ENCODE results near the gene DGLUCY. TPM values are rescaled to one million over a fixed set of nuclear protein-coding genes. Genes with fewer than 3 reads are reported as not detected.
"Not testable (repeated sequence)": the region's sequence is repeated elsewhere in the genome, so short reads cannot be mapped to it uniquely, and the experiment has no call there.

The DGLUCY gene
- total RNA-seq, 5 donors from 2014 or later (not counting 1 experiment from before 2014, with no cell fraction given): 69.8 to 144 (median 99.8) TPM

GRCh38 chr14:91078095-91078737 lies 35.7 kb upstream of the DGLUCY start:
- Histone ChIP-seq H3K4me3 (ENCODE audit: control insufficient read depth in 1 of 2, extremely low read depth in 1 of 2, low read length in 1 of 2) (no peak overlapping the region), H3K9me3 (no peaks in the 10 kb centered on the region), H3K4me1 (ENCODE audit: control insufficient read depth in 1 of 2, extremely low read depth in 1 of 2, insufficient read depth in 2 of 2, low read length in 2 of 2) (peaks cover 9 to 28% of the 10 kb centered on the region in 2 experiments), H3K27me3 (replicated peaks in 1 of 2; ENCODE audit: control insufficient read depth in 2 of 2, extremely low read depth in 1 of 2, insufficient read depth in 2 of 2, low read length in 1 of 2) (no peaks in the 10 kb centered on the region), H3K27ac (ENCODE audit: low read length) (peak overlapping the region; percentile 48), H3K36me3 (ENCODE audit: control insufficient read depth in 2 of 2, extremely low read depth in 1 of 2, insufficient read depth in 1 of 2, low read length in 1 of 2) (no peaks in the 10 kb centered on the region)
- POLR2A ChIA-PET: interaction anchor here (0.6 to 2.3 kb wide), 4 partner anchors 16 to 514 kb away, joined by 3 to 9 read pairs (median 5); partner anchors contain the start of gene RPS6KA5 (in 1 of the 2)
- Mint-ChIP-seq H3K9me3 (no peaks in the 10 kb centered on the region), H3K4me1 (peaks cover 32 to 43% (median 38%) of the 10 kb centered on the region in 3 donors), H3K36me3 (no peaks in the 10 kb centered on the region), H3K4me3 (peak overlapping the region; percentile 46 to 74 (median 60)), H3K27me3 (no peaks in the 10 kb centered on the region), H3K27ac (peak overlapping the region; percentile 86)
- ATAC-seq (replicated peaks in 1 of 4) (peak; percentile 91 to 100 (median 99)), DNase-seq (peak in 33 of 35 experiments; percentile 12 to 80 (median 51))
- CTCF ChIA-PET: interaction anchor here in 1 of 2 donors (0.7 to 2.1 kb wide), 2 partner anchors 17 to 38 kb away, joined by 3 to 6 read pairs; partner anchors contain the start of gene RPS6KA5
- 53% methylated on average over 3 of the region's 9 CpGs for WGBS (ENCODE audit: insufficient coverage)

GRCh38 chr14:91080071-91080470 lies 33.8 kb upstream of the DGLUCY start:
- Mint-ChIP-seq H3K9me3 (no peaks in the 10 kb centered on the region), H3K27ac (no peak overlapping the region), H3K4me1 (peaks cover 32 to 43% (median 37%) of the 10 kb centered on the region in 3 donors), H3K4me3 (no peak overlapping the region), H3K36me3 (no peaks in the 10 kb centered on the region), H3K27me3 (no peaks in the 10 kb centered on the region)
- no peaks in the 10 kb centered on the region for H3K36me3 ChIP-seq (ENCODE audit: control insufficient read depth in 2 of 2, extremely low read depth in 1 of 2, insufficient read depth in 1 of 2, low read length in 1 of 2)
- H3K4me1 ChIP-seq (ENCODE audit: control insufficient read depth in 1 of 2, extremely low read depth in 1 of 2, insufficient read depth in 2 of 2, low read length in 2 of 2): peaks cover 9 to 28% of the 10 kb centered on the region in 2 experiments
- no peak overlapping the region for H3K27ac ChIP-seq (ENCODE audit: low read length)
- H3K9me3 ChIP-seq: no peaks in the 10 kb centered on the region
- ChIA-PET CTCF (no interaction called here), POLR2A (interaction anchor here in 1 of 2 donors (1.0 kb wide), 1 partner anchor 19 kb away, joined by 3 read pairs; the partner anchor contains the start of gene RPS6KA5)
- DNase-seq (no peak), ATAC-seq (replicated peaks in 1 of 4) (no peak)
- H3K27me3 ChIP-seq (replicated peaks in 1 of 2; ENCODE audit: control insufficient read depth in 2 of 2, extremely low read depth in 1 of 2, insufficient read depth in 2 of 2, low read length in 1 of 2): peaks cover 0 to 1% of the 10 kb centered on the region in 2 experiments
- WGBS (ENCODE audit: insufficient coverage): 98% methylated on average over 4 of the region's 6 CpGs
- no peak overlapping the region for H3K4me3 ChIP-seq (ENCODE audit: control insufficient read depth in 1 of 2, extremely low read depth in 1 of 2, low read length in 1 of 2)

DNA sequence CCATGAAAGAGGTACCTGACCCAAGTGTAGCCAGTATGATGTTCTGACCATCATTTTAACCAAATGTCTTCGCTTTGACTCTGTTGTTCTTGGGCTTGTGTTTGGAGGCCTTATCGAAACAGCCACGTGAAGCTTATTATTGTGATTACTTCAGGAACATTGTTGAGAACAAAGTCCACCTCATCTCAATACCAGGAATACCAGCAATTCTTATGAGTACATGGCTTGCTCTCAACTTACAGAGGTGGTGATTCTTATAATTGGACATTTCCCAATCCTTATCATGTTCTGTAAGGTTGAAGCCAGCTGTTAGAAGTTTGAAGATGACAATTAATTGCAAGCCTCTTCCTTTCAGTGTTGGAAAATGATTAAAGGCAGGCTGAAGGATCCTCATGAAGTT lies 31.6 kb upstream of the DGLUCY start:
- no peak for DNase-seq
- H3K27me3 Mint-ChIP-seq: peaks cover 0 to 2% of the 10 kb centered on the region in 2 donors
- ChIA-PET CTCF (interaction anchor here in 1 of 2 donors (0.6 kb wide), 1 partner anchor 104 kb away, joined by 3 read pairs; no protein-coding TSS in a partner anchor), POLR2A (no interaction called here)
- ATAC-seq (replicated peaks in 1 of 4): no peak
- H3K27me3 ChIP-seq (replicated peaks in 1 of 2; ENCODE audit: control insufficient read depth in 2 of 2, extremely low read depth in 1 of 2, insufficient read depth in 2 of 2, low read length in 1 of 2): peaks cover 0 to 8% of the 10 kb centered on the region in 2 experiments
- H3K27ac Mint-ChIP-seq: no peak overlapping the region
- peaks cover 25 to 34% (median 28%) of the 10 kb centered on the region in 3 donors for H3K4me1 Mint-ChIP-seq
- H3K27ac ChIP-seq (ENCODE audit: low read length): no peak overlapping the region
- H3K36me3 Mint-ChIP-seq: no peaks in the 10 kb centered on the region
- 80% methylated on average over 1 of the region's 3 CpGs for WGBS (ENCODE audit: insufficient coverage)
- H3K9me3 Mint-ChIP-seq: no peaks in the 10 kb centered on the region
- H3K4me3 Mint-ChIP-seq: no peak overlapping the region
- H3K4me3 ChIP-seq (ENCODE audit: control insufficient read depth in 1 of 2, extremely low read depth in 1 of 2, low read length in 1 of 2): no peak overlapping the region
- H3K9me3 ChIP-seq: no peaks in the 10 kb centered on the region
- H3K36me3 ChIP-seq (ENCODE audit: control insufficient read depth in 2 of 2, extremely low read depth in 1 of 2, insufficient read depth in 1 of 2, low read length in 1 of 2): no peaks in the 10 kb centered on the region
- peaks cover 9 to 19% of the 10 kb centered on the region in 2 experiments for H3K4me1 ChIP-seq (ENCODE audit: control insufficient read depth in 1 of 2, extremely low read depth in 1 of 2, insufficient read depth in 2 of 2, low read length in 2 of 2)

DNA sequence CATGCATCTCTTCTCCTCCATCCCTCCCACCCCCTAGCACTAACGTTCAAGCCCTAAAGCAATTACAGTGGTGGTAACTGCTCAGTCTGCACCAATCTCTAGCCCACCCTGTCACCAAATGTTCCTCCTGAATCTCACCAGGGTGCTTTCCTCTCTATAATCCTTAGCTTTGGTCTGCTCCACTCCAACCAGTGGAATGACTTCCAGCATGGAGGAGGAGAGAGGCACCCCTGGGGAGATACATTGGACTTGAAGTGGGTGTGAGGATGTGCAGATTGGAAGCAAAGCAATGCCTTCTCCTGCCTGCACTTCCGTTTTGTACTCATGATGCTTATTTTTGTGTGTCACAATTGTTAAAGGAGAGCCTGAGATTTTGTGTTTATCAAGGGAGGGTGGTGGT lies 29.4 kb upstream of the DGLUCY start:
- Histone ChIP-seq H3K27me3 (replicated peaks in 1 of 2; ENCODE audit: control insufficient read depth in 2 of 2, extremely low read depth in 1 of 2, insufficient read depth in 2 of 2, low read length in 1 of 2) (peaks cover 0 to 12% of the 10 kb centered on the region in 2 experiments), H3K4me3 (ENCODE audit: control insufficient read depth in 1 of 2, extremely low read depth in 1 of 2, low read length in 1 of 2) (no peak overlapping the region), H3K4me1 (ENCODE audit: control insufficient read depth in 1 of 2, extremely low read depth in 1 of 2, insufficient read depth in 2 of 2, low read length in 2 of 2) (no peaks in the 10 kb centered on the region), H3K36me3 (ENCODE audit: control insufficient read depth in 2 of 2, extremely low read depth in 1 of 2, insufficient read depth in 1 of 2, low read length in 1 of 2) (no peaks in the 10 kb centered on the region), H3K9me3 (no peaks in the 10 kb centered on the region), H3K27ac (ENCODE audit: low read length) (no peak overlapping the region)
- no peak overlapping the region for H3K4me3 Mint-ChIP-seq
- peaks cover 0 to 2% of the 10 kb centered on the region in 2 donors for H3K27me3 Mint-ChIP-seq
- DNase-seq (no peak), ATAC-seq (replicated peaks in 1 of 4) (no peak)
- H3K27ac Mint-ChIP-seq: no peak overlapping the region
- ChIA-PET CTCF (interaction anchor here in 1 of 2 donors (0.7 kb wide), 1 partner anchor 134 kb away, joined by 4 read pairs; no protein-coding TSS in a partner anchor), POLR2A (no interaction called here)
- WGBS (ENCODE audit: insufficient coverage): 100% methylated on average over 1 of the region's 2 CpGs
- H3K36me3 Mint-ChIP-seq: no peaks in the 10 kb centered on the region
- H3K4me1 Mint-ChIP-seq: peaks cover 14 to 18% (median 16%) of the 10 kb centered on the region in 3 donors
- no peaks in the 10 kb centered on the region for H3K9me3 Mint-ChIP-seq

DNA sequence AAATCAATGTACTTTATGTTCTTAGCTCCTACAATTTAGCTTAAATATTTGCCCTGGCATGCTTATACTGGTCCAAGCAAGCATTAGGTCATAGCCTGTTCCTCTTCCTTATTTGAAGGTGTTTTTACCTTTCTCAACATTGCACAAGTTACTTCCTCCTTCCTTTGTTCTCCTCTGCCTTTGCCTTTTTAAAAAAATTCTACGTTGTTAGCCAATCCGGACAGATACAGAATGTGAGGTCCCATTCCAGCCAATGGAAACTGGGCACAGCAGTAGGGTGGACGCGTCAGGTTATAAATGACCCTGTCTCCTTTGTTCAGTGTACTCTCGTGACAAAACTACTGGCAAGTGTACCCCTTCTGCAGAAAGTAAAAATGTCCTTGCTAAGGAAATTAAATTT lies 26.4 kb upstream of the DGLUCY start:
- H3K9me3 ChIP-seq; H3K4me3 ChIP-seq (ENCODE audit: control insufficient read depth in 1 of 2, extremely low read depth in 1 of 2, low read length in 1 of 2); POLR2A ChIA-PET; H3K4me1 ChIP-seq (ENCODE audit: control insufficient read depth in 1 of 2, extremely low read depth in 1 of 2, insufficient read depth in 2 of 2, low read length in 2 of 2); H3K27me3 Mint-ChIP-seq; H3K27ac Mint-ChIP-seq; H3K9me3 Mint-ChIP-seq; H3K4me3 Mint-ChIP-seq; H3K27ac ChIP-seq (ENCODE audit: low read length); DNase-seq; H3K36me3 Mint-ChIP-seq; ATAC-seq (replicated peaks in 1 of 4); H3K36me3 ChIP-seq (ENCODE audit: control insufficient read depth in 2 of 2, extremely low read depth in 1 of 2, insufficient read depth in 1 of 2, low read length in 1 of 2); CTCF ChIA-PET: not testable (repeated sequence)
- WGBS (ENCODE audit: insufficient coverage): 76% methylated on average over 4 of the region's 5 CpGs
- H3K4me1 Mint-ChIP-seq: peaks cover 9 to 12% (median 11%) of the 10 kb centered on the region in 3 donors
- H3K27me3 ChIP-seq (replicated peaks in 1 of 2; ENCODE audit: control insufficient read depth in 2 of 2, extremely low read depth in 1 of 2, insufficient read depth in 2 of 2, low read length in 1 of 2): peaks cover 0 to 18% of the 10 kb centered on the region in 2 experiments

DNA sequence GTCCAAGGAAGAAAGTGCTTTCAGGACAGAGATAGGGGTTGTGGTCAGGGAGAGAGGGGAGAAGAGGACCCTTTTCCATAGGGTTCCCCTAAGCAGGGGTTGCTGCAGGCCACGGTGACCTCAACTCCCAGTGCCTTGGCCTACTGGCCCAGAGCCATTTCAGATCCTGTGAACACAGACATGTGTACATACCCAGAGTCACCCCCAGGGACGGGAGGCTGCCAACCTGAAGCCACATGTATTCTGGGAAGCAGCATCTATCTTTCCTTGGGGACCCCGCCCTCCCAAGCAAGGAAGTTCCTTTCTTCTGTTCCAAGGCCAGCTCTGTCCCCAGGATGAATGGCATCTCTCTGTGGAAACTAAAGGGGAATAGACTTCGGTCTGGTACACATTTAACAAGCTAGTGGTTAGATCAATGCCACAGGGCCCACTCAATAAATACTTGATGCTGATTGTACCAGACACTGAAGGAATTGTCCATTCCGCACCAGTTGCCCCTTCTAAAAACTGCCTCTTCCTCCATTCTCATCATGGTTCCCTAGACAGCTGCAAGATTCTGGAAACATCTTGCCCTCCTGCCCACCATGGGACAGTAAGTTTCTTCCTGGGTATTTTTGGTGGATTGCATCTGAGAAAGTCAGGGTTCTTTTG lies 25.2 kb upstream of the DGLUCY start:
- Mint-ChIP-seq H3K27me3 (peaks cover 0 to 2% of the 10 kb centered on the region in 2 donors), H3K27ac (no peak overlapping the region), H3K4me1 (peaks cover 9 to 12% (median 11%) of the 10 kb centered on the region in 3 donors), H3K9me3 (no peaks in the 10 kb centered on the region), H3K4me3 (no peak overlapping the region), H3K36me3 (no peaks in the 10 kb centered on the region)
- no peak overlapping the region for H3K4me3 ChIP-seq (ENCODE audit: control insufficient read depth in 1 of 2, extremely low read depth in 1 of 2, low read length in 1 of 2)
- H3K4me1 ChIP-seq (ENCODE audit: control insufficient read depth in 1 of 2, extremely low read depth in 1 of 2, insufficient read depth in 2 of 2, low read length in 2 of 2): no peaks in the 10 kb centered on the region
- ATAC-seq (replicated peaks in 1 of 4) (no peak), DNase-seq (no peak)
- H3K36me3 ChIP-seq (ENCODE audit: control insufficient read depth in 2 of 2, extremely low read depth in 1 of 2, insufficient read depth in 1 of 2, low read length in 1 of 2): no peaks in the 10 kb centered on the region
- H3K27ac ChIP-seq (ENCODE audit: low read length): no peak overlapping the region
- WGBS (ENCODE audit: insufficient coverage): 88% methylated on average over 3 of the region's 5 CpGs
- peaks cover 0 to 18% of the 10 kb centered on the region in 2 experiments for H3K27me3 ChIP-seq (replicated peaks in 1 of 2; ENCODE audit: control insufficient read depth in 2 of 2, extremely low read depth in 1 of 2, insufficient read depth in 2 of 2, low read length in 1 of 2)
- CTCF ChIA-PET: no interaction called here
- H3K9me3 ChIP-seq: no peaks in the 10 kb centered on the region
- POLR2A ChIA-PET: no interaction called here

Data from T-cell (primary cell).